HG02763 (cell line): ENCODE measurements around the gene OR52W1.

ENCODE experiments used
- ATAC-seq: cut with Tn5 transposase; IDR thresholded peaks from one replicate; pipeline ENCODE4 v1.9.1; 2021; ENCODE audit warnings: mild to moderate bottlenecking, moderate library complexity; ENCODE audit not compliant: unreplicated experiment

The OR52W1 gene, protein sequence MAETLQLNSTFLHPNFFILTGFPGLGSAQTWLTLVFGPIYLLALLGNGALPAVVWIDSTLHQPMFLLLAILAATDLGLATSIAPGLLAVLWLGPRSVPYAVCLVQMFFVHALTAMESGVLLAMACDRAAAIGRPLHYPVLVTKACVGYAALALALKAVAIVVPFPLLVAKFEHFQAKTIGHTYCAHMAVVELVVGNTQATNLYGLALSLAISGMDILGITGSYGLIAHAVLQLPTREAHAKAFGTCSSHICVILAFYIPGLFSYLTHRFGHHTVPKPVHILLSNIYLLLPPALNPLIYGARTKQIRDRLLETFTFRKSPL

GRCh38 chr11:6199174-6199810 is at the start of gene OR52W1:
OR52W1 (plus strand) TSS chr11:6199224; CDS start chr11:6199224, 0 bp downstream.
- no peak for ATAC-seq

DNA sequence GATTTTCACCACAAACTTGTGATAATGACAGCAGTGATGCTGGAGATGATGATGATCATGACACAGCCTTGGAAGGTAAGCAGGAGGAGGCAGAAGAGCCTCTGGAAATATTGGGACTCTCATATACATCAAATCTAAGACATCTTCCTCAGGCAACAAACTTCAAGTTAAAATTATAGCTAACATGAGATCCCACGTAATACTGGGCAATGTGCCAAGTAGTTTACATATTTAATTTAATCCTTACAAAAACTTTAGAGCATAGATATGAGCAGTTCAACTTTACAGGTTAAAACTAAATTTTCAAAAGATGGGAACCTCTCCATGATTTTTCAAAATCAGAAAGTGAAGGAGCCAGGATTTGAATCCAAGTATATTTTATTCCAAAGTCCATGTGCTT is 47.9 kb upstream of the OR52W1 start:
- ATAC-seq: no peak

DNA sequence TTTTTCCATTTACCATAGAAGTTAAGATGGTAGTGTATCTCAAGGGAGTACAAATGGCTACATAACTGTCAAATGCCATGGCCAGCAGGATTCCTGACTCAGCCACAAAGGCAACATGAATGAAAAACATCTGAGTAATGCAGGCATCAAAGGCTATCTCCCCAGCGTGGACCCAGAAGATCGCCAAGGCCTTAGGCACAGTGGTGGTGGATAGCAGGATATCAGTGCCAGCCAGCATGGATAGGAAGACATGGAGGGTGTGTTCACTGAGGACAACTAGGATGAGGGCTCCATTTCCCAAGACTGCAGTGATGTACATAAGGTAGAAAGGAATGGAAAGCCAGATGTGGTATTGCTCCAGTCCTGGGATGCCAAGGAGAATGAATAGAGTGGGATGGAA is 46.9 kb upstream of the OR52W1 start:
- ATAC-seq: no peak

DNA sequence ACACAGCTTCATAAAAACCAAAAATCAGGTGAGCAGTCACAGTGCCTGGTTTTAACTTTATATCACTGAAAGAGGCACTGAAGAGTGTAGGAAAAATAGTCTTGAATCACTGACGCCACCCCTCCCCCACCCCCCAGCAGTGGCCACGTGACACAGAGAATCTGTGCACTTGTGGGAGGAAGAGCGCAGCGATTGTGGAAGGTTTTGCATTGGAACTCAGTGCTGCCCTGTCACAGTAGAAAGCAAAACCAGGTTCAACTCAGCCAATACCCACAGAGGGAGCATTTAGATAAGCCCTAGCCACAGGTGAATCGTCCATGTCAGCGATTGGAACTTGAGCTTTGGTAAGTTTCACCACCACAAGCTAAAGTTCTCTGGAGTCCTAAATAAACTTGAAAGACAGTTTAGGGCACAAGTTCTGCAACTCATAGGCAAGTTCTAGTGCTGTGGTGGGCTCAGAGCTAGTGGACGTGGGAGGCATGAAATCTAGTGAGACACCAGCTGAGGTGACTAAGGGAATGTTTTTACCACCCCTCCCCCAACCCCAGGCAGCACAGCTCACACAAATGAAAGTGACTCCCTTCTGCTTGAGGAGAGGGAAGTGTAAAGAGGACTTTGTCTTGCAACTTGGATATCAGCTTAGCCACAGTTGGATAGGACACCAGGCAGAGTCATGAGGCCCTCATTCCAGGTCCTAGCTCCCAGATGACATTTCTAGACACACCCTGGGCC is 42.2 kb upstream of the OR52W1 start:
- ATAC-seq: no peak

DNA sequence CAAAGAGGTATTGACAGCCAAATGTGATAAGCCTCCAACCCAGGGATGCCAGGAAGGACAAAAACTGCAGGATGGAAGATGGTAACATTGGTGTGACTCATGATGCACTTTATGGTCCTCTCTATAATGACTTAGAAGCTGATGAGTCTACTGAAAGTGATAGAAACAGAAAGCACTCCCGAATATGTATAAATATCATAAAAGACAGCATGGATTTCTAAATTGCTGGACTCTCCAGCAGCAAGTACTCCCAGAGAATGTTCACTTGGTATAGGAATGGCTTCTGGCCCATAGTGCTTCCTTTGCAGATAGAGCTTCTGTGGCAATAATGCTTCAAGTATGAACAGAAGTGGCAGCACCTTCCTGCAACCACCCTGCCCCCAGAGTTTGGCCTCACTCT is 28.8 kb upstream of the OR52W1 start, which contains the start of gene OR52B2:
Gene OR52B2, minus strand, starts transcription at position 101 of the 400 bp plus-strand sequence. Its CDS starts 0 bp downstream, at position 101.
- ATAC-seq: no peak

DNA sequence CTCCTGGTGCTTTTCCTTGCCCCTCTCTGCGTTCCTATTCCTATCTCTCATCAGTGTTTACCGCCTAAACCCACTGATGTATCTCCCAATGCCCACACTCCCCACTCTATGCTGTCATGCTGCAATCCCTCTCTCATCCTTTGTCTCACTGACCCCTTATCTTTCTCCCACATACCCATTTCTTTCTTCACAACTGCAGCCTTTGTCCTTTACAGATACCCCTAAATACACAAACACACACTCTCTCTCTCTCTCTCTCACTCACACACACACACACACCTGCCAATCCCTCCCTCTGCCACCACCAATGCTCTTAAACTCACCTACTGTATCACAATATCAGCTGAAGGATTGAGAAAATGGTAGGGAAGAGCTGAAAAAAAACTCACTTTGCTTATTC is 23.6 kb upstream of the OR52W1 start:
- no peak for ATAC-seq

GRCh38 chr11:6191742-6192141 is 7.3 kb upstream of the OR52W1 start:
- no peak for ATAC-seq

DNA sequence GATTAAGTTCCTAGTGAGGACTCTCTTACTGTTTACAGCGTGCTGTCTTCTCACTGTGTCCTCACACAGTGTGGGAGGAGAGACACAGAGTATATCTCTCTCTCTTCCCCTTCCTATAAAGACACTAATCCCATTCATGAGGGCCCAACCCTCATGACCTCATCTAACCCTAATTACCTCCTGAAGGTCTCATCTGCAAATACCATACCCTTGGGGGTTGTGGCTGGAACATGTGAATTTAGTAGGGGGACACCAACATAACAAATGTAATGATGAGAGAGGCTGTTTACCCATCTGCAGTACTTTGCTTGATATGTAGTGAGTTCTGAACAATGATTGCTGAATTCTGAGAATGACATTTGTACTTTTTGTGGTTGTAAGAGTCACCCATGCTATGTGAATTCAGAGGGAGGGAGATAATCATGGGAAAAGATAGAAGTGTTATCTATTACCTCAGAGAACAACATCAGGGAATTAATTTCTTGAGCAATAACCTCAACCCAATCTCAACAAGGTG is 4.9 kb upstream of the OR52W1 start:
- ATAC-seq: no peak

DNA sequence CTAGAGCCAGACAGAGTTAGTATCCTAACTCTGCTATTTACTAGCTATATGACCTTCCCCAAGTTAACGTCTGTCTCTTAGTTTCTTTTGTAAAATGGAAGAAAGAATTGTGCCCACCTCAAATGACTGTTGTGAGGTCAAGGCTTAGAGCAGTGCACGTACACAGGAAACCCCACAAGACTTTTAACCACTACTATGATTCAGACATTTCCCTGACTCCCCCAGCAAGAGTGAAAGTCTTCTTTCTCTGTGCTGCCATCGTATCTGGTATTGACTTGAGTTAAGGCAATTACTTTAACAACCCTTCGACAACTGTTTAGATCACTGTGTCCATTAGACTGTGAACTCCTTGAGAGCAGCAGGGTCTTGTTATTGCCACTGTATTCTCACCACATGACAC is 2.6 kb upstream of the OR52W1 start:
- ATAC-seq: no peak

DNA sequence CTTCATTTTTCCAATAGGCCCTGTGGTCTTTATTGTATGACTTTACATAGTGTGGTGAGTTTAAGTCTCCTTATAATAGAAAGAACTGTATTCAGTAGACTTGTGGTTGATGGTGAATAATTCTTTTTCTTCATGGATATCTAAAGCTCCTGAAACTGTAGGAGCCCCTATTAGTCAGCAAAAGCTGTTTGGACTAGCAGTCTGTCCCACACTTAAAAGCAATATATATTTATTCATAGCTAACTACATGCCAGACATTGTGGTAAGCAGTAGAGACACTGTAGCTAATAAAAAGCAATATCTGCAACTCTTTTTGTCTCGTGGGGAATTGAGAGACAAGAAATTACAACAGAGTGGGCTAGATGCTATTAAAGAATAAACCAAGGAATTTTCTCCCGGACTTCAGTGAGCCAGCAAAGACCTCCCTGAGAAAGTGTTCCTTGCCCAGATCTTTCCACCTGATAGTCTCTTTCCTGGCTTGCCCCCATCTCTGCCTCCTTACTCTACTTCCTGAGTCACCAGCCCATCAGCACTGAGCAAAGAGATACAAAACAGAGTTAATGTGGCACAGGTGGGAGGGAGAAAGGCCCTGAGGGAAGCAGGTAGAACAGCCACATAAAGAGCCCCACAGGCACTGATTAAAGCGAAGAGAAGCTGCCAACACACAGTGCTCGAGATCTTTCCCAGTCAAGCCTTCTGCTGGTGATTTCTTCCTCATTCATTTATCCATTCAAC is 1.4 kb upstream of the OR52W1 start:
- ATAC-seq: no peak

- ATAC-seq: no peak
These were observed 2.0 kb downstream of the OR52W1 start for GRCh38 chr11:6200975-6201374.

GRCh38 chr11:6201481-6201880 is 2.5 kb downstream of the OR52W1 start:
- ATAC-seq: no peak

DNA sequence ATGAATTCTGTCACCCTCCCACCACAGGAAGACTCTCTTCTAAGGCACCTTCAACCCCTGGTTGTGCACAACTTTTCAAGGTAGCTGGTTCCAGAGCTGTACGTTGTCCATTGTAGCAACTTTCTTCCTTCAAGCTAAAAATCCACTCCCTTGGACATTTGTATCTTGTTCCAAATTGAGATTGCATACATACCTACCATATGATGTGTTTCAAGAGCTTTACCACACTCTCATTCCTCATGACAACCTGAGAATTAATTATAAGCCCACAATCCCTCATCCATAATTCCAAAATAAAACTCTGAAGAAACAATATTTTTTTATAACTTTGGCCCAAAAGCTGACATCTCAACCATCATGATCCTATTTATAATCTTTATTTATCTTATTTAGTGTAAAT is 3.0 kb downstream of the OR52W1 start:
- no peak for ATAC-seq

GRCh38 chr11:6203327-6203726 is 4.3 kb downstream of the OR52W1 start:
- ATAC-seq: peak; percentile 73

DNA sequence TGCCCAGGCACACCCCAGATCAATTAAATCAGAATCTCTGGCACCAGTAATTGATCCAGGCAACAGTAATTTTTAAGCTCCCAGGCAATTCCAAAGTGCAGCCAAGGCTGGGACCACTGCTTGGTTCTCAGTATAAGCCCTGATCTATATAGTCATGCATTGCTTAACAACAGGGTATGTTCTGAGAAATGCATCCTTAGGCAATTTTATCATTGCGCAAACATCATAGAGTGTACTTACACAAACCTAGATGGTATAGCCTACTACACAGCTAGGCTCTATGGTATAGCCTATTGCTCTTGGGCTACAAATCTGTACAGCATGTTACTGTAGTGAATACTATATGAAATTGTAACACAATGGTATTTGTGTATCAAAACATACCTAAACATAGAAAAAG is 5.7 kb downstream of the OR52W1 start:
- ATAC-seq: no peak

GRCh38 chr11:6205366-6205765 is 6.3 kb downstream of the OR52W1 start, which contains the start of gene C11orf42:
C11orf42 (plus strand) TSS chr11:6205557; CDS start chr11:6205616, 59 bp downstream.
- ATAC-seq: no peak

DNA sequence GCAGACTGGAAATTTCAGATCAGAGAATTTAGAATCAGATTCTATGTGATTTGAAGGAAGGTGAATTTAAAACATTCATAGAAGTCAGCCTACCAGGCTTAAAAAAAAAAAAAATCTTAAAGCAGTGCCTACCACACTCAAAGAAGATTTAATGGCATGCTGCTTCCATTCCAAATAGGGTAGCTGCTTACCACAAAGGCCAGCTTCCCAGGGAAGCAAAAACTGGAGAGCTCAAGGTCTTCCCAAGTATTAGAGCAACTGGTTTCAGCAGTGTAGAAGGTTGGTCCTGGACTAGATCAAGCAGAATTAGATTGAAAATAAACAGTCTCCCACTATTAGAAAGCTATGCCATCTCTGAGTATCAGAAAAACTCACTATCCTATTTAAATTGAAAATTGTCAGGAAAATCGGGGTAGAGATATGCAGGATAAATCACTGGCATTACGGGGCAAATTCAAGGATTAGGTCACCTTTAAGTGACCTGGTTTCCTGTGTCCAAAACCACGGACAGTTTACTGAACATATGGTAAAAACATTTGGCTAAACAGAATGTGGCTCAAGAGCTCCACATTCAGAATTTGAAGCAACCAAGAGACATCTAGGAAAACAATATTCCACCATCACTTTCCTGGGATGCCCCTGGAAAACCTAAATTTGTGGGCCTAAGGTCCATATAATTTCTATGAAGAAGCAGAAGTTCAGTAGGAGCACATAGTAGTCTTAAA is 7.6 kb downstream of the OR52W1 start:
- ATAC-seq: no peak

DNA sequence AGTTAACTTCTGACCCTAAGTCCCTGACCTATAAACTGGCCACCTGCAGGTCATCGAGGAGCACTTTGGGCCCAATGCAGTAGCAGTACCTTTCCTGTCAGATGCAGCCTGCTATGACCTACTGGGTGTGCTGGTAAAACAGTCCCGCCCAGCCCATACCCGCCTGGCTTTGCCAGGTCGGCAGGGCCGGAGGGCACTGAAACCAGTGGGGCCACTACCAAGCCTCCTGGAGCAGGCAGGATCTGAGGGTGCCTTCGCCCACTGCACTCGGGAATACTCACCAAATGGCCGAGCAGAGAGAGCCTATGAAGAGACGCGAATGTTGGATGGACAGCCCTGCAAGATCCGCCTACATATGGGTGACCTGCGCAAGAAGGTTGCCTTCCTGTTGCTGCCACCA is 10.8 kb downstream of the OR52W1 start:
- ATAC-seq: no peak

- no peak for ATAC-seq
These were observed 11.4 kb downstream of the OR52W1 start for GRCh38 chr11:6210274-6210955.

- ATAC-seq: no peak
These were observed 15.5 kb downstream of the OR52W1 start for GRCh38 chr11:6214530-6214929.
